Smooth muscle cell (in vitro differentiated cells): Measurements from ENCODE around the gene CFAP52. TPM values are rescaled to one million over a fixed set of nuclear protein-coding genes. Genes with fewer than 3 reads are reported as not detected.
A peak's percentile ranks its signal among the peaks of the same experiment; 100 is the strongest.

Experiments
- DNase-seq: peaks from one replicate; lab custom pipeline; 2025; ENCODE audit not compliant: unreplicated experiment; lab: John Stamatoyannopoulos, UW
- H2AFZ ChIP-seq: fragments of 200-600 bp; sonication (generic); 2 replicates; pipeline ENCODE4 v1.6.0; 2016; ENCODE audit warnings: antibody characterized with exemption, low read depth, mild to moderate bottlenecking
- H3F3A ChIP-seq: fragments of 200-600 bp; sonication (generic); 2 replicates; pipeline ENCODE4 v1.6.0; 2017; ENCODE audit warnings: antibody characterized with exemption, low read depth
- H3K27ac ChIP-seq: fragments of 200-600 bp; sonication (generic); 2 replicates; pipeline ENCODE4 v1.5.1; 2016; ENCODE audit warnings: low read depth, mild to moderate bottlenecking
- H3K27me3 ChIP-seq: fragments of 200-600 bp; sonication (generic); 2 replicates; pipeline ENCODE4 v1.6.1; 2016; ENCODE audit warnings: low read depth, mild to moderate bottlenecking
- H3K36me3 ChIP-seq: fragments of 200-600 bp; sonication (generic); 2 replicates; pipeline ENCODE4 v1.5.1; 2016; ENCODE audit warnings: low read depth
- H3K4me1 ChIP-seq: fragments of 200-600 bp; sonication (generic); 2 replicates; pipeline ENCODE4 v1.5.1; 2016; ENCODE audit warnings: low read depth
- H3K4me2 ChIP-seq: fragments of 200-600 bp; sonication (generic); 2 replicates; pipeline ENCODE4 v1.6.0; 2016; ENCODE audit warnings: mild to moderate bottlenecking
- H3K4me3 ChIP-seq: fragments of 200-600 bp; sonication (generic); 2 replicates; pipeline ENCODE4 v1.5.1; 2016; ENCODE audit warnings: mild to moderate bottlenecking
- H3K79me2 ChIP-seq: fragments of 200-600 bp; sonication (generic); 2 replicates; pipeline ENCODE4 v1.6.0; 2016; ENCODE audit warnings: low read depth, mild to moderate bottlenecking
- H3K9ac ChIP-seq: fragments of 200-600 bp; sonication (generic); 2 replicates; pipeline ENCODE4 v1.6.0; 2016; ENCODE audit warnings: low read depth
- H3K9me3 ChIP-seq: fragments of 200-600 bp; sonication (generic); replicated peaks from 2 replicates; pipeline ENCODE4 v1.5.1; 2016; ENCODE audit warnings: low read depth
- H4K20me1 ChIP-seq: fragments of 200-600 bp; sonication (generic); 2 replicates; pipeline ENCODE4 v1.6.0; 2016; ENCODE audit warnings: low read depth
- CTCF ChIP-seq: fragments of 200-600 bp; sonication (generic); IDR thresholded peaks from 2 replicates; pipeline ENCODE4 v1.5.1; 2017; ENCODE audit warnings: borderline replicate concordance, mild to moderate bottlenecking, antibody characterized with exemption; ENCODE audit not compliant: insufficient read depth, poor library complexity, severe bottlenecking
- WGBS: methylation state at CpG from one replicate; pipeline ENCODE4 v1.1.7; 2016; ENCODE audit warnings: low lambda C conversion rate; 5-methylcytosine and 5-hydroxymethylcytosine counted together
- polyA plus RNA-seq: library from polyadenylated mRNA; unstranded; fragments of >200 nt; fragmentation: Nextera tagmentation; extraction: Ambion mirVana; gene quantifications from 2 replicates; pipeline ENCODE4 v1.2.1, GENCODE V29; 2016
- total RNA-seq: library from RNA; depleted of rRNA; stranded (reverse); fragments of >200 nt; gene quantifications from 2 replicates; pipeline ENCODE4 v1.2.3, GENCODE V29; 2014

Gene CFAP52
- total and polyA plus RNA-seq, 2 experiments from 2014 or later: not detected

- WGBS: 78% methylated on average over 7 of the region's 7 CpGs
- Histone ChIP-seq H3K4me3 (no peak overlapping the region), H3K79me2 (no peaks in the 10 kb centered on the region), H4K20me1 (no peaks in the 10 kb centered on the region), H3K9me3 (peaks cover 9% of the 10 kb centered on the region), H3K4me2 (no peak overlapping the region), H3K4me1 (no peaks in the 10 kb centered on the region), H2AFZ (no peak overlapping the region), H3K9ac (peak overlapping the region; percentile 78), H3K27ac (peak overlapping the region; percentile 95), H3F3A (no peaks in the 10 kb centered on the region), H3K27me3 (no peaks in the 10 kb centered on the region), H3K36me3 (no peaks in the 10 kb centered on the region)
- DNase-seq: no peak
- TF ChIP-seq CTCF: no peak
These were observed 101.0 kb downstream of the CFAP52 start for GRCh38 chr17:9677411-9677810.

- WGBS: 91% methylated on average over 4 of the region's 4 CpGs
- no peak for TF ChIP-seq CTCF
- peak overlapping the region; percentile 78 for H3K9ac ChIP-seq
These were observed 101.5 kb downstream of the CFAP52 start for GRCh38 chr17:9677896-9678295.

GRCh38 chr17:9684955-9685621 is 108.6 kb downstream of the CFAP52 start:
- no peaks in the 10 kb centered on the region for H3K79me2 ChIP-seq
- H3K4me3 ChIP-seq: no peak overlapping the region
- TF ChIP-seq CTCF: no peak
- 90% methylated on average over 10 of the region's 10 CpGs for WGBS
- no peaks in the 10 kb centered on the region for H3F3A ChIP-seq
- H3K27ac ChIP-seq: no peak overlapping the region
- no peak overlapping the region for H2AFZ ChIP-seq
- no peak for DNase-seq
- no peaks in the 10 kb centered on the region for H3K27me3 ChIP-seq
- no peaks in the 10 kb centered on the region for H3K36me3 ChIP-seq
- no peaks in the 10 kb centered on the region for H4K20me1 ChIP-seq
- no peak overlapping the region for H3K9ac ChIP-seq
- peaks cover 3% of the 10 kb centered on the region for H3K9me3 ChIP-seq
- H3K4me2 ChIP-seq: no peak overlapping the region
- no peaks in the 10 kb centered on the region for H3K4me1 ChIP-seq

More at GRCh38 chr17:9677896-9678295, 101.5 kb downstream of the CFAP52 start:
- H3K36me3 ChIP-seq: no peaks in the 10 kb centered on the region
- no peaks in the 10 kb centered on the region for H4K20me1 ChIP-seq
- no peaks in the 10 kb centered on the region for H3K27me3 ChIP-seq
- no peaks in the 10 kb centered on the region for H3F3A ChIP-seq
- peak overlapping the region; percentile 95 for H3K27ac ChIP-seq
- no peak for DNase-seq
- H3K4me3 ChIP-seq: no peak overlapping the region
- H2AFZ ChIP-seq: no peak overlapping the region
- no peaks in the 10 kb centered on the region for H3K4me1 ChIP-seq
- H3K9me3 ChIP-seq: peaks cover 9% of the 10 kb centered on the region
- H3K4me2 ChIP-seq: no peak overlapping the region
- H3K79me2 ChIP-seq: no peaks in the 10 kb centered on the region

Other genes with a start within 250 kb of the CFAP52 start
- gene STX8, start 822 bp upstream of the CFAP52 start, total RNA-seq: 50.6 and 63.8 TPM in 2 replicates
- gene STX8, start 822 bp upstream of the CFAP52 start, polyA plus RNA-seq: 86.2 and 88.5 TPM in 2 replicates
- gene USP43, start 68.9 kb downstream of the CFAP52 start, total RNA-seq: 2.6 and 2.7 TPM in 2 replicates
- 2.0 and 3.9 TPM in 2 replicates for gene USP43, start 68.9 kb downstream of the CFAP52 start, polyA plus RNA-seq
- gene DHRS7C, start 214.9 kb downstream of the CFAP52 start, total RNA-seq: not detected in 2 replicates
- not detected in 2 replicates for gene DHRS7C, start 214.9 kb downstream of the CFAP52 start, polyA plus RNA-seq
- gene GSG1L2, start 245.4 kb downstream of the CFAP52 start, total RNA-seq: not detected in 2 replicates
- not detected in 2 replicates for gene GSG1L2, start 245.4 kb downstream of the CFAP52 start, polyA plus RNA-seq
- 0.18 and 0.45 TPM in 2 replicates for gene GLP2R, start 249.3 kb downstream of the CFAP52 start, total RNA-seq
- 0.03 and 0.73 TPM in 2 replicates for gene GLP2R, start 249.3 kb downstream of the CFAP52 start, polyA plus RNA-seq